NCI-H2196 (cell line): ENCODE measurements around the gene ZNF761.
"Not testable (repeated sequence)": the region's sequence is repeated elsewhere in the genome, so short reads cannot be mapped to it uniquely, and the experiment has no call there.

Experiments
- DNase-seq: peaks from one replicate; lab custom pipeline; 2025; ENCODE audit not compliant: unreplicated experiment; lab: John Stamatoyannopoulos, UW

Gene ZNF761

GRCh38 chr19:53455828-53456227 is 24.0 kb downstream of the ZNF761 start:
- no peak for DNase-seq

DNA sequence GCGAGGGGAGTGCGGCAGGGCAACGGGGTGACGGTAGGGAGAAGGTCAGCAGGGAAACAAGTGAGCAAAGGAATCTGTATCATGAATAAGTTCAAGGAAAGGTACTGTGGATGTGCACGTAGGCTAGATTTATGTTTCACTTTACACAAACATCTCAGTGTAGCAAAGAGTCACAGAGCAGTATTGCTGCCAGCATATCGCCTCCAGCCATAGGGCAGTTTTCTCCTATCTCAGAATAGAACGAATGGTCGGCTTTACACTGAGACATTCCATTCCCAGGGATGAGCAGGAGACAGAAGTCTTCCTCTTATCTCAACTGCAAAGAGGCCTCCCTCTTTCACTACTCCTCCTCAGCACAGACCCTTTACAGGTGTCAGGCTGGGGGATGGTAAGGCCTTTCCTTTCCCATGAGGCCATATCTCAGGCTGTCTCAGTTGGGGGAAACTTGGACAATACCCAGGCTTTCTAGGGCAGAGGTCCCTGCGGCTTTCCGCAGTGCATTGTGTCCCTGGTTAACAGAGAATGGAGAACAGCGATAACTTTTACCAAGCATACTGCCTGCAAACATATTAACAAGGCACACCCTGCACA is 28.4 kb downstream of the ZNF761 start:
- DNase-seq: not testable (repeated sequence)

GRCh38 chr19:53461866-53462265 is 30.1 kb downstream of the ZNF761 start:
- DNase-seq: no peak

- DNase-seq: no peak
Observed at GRCh38 chr19:53462861-53463260, 31.1 kb downstream of the ZNF761 start.

GRCh38 chr19:53463263-53463662 is 31.5 kb downstream of the ZNF761 start:
- DNase-seq: no peak

GRCh38 chr19:53466726-53467484 is 35.1 kb downstream of the ZNF761 start:
- DNase-seq: no peak

DNA sequence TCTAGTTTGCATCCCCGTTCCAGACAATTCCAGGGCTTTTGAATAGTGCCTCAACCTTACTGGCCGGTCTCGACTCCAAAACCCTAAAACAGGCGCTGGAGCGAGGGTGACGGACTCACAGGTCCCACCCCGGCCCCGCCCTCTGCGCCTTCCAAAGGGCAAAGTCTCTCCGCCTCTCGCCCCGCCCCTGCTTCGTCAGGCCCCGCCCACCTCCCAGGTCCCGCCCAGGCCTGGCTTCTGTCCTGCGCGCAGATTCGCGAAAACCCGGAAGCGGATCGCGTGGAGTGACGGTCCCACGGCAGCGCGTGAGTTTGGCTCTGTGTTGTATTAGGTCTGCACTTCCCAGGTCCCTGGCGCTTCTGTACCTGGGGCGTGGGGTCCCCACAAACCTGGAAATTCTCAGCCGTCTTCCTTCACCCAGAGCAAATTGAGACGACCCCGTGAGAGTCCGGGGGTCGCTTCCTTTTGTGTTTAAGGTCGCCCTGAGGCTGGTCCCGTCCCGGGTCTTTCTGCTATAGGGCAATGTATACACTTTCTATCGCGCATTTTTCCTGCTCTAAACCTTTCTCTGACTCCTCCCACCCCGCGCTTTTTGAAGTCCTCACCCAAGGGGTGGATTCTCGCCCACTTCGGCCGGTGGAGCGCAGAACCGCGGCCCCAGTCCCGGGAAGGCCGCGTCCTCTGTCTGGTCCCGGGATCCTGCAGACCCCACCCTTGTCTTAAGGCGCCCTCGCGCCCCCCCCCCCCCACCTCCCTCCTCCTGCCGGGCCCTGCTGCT is 35.9 kb downstream of the ZNF761 start, which contains the start of gene ZNF813:
TSS of gene ZNF813 (plus strand) at position 249 of the 778 bp plus-strand sequence. CDS start 16,090 bp downstream, outside the sequence.
- DNase-seq: peak; percentile 72

- DNase-seq: not testable (repeated sequence)
Observed at GRCh38 chr19:53468628-53469027, 36.8 kb downstream of the ZNF761 start.

GRCh38 chr19:53471916-53472315 is 40.1 kb downstream of the ZNF761 start:
- no peak for DNase-seq

GRCh38 chr19:53474832-53475231 is 43.0 kb downstream of the ZNF761 start:
- not testable (repeated sequence) for DNase-seq

GRCh38 chr19:53475470-53475869 is 43.7 kb downstream of the ZNF761 start:
- DNase-seq: not testable (repeated sequence)

DNA sequence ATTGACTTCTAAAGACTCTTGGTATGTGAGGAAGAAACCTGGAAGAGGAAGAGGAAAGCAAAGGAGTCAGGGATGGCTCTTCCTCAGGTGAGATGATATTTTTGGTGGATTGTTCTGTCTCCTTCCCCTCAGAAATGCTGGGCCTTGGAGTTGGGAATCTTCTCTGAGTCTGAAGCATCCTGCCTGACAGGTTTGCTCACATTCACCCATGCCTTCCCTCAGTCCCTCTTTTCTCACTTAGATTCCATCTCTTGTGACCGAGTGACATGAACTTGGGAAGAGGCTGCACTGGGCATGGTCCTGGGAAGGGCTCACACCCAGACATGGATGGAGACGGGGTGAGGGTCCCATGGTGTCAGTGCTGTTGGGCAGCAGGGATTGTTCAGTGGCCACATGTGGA is 52.0 kb downstream of the ZNF761 start:
- not testable (repeated sequence) for DNase-seq

DNA sequence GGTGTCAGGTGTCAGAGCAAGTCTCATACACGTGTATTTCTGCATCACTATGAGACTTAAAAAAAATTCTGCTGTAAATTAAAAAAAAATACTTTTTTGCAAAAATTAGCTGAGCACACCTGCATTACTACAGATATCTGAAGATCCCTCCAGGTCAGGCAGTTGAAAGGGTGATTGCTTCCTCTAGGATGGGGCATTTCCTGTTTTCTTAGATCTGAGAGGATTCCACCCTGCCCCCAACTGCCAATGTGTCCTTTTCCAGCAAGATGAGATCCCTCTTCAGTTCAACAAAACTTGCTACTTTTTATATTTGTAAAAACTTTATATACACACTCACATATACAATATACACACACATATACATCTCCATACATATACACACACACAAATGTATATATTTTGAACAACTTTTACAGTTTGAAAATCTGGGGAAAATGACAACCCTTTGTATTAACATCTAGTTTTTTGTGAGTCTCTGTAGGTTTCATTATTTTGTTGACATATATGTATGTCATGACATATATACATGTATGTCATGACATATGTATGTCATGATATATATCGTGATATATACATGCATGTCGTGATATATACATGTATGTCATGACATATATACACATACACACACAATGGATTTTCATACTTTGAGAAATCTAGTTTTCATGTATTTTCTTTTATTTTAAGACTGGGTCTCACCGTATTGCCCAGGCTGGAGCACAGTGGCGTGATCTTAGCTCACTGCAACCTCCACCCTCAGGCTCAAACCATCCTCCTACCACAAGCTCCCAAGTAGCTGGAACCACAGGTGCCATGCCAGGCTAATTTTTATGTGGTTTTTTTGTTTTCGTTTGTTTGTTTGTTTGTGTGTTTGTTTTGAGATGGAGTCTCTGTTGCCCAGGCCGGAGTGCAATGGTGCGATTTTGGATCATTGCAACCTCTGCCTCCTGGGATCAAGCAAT is 53.5 kb downstream of the ZNF761 start:
- no peak for DNase-seq

DNA sequence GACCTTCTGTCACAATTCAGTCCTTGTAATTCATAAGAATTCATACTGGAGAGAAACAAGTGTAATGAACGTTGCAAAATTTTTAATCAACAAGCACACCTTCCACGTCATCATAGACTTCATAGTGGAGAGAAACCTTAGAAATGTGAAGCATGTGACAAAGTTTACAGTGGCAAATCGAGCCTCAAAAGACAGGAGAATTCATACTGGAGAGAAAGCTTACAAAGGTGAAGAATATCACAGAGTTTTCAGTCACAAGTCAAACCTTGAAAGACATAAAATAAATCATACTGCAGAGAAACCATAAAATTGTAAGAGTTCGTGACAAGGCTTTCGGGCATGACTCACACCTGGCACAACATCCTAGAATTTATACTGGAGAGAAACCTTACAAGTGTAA is 60.4 kb downstream of the ZNF761 start:
- DNase-seq: no peak

GRCh38 chr19:53497311-53498023 is 65.7 kb downstream of the ZNF761 start:
- not testable (repeated sequence) for DNase-seq

GRCh38 chr19:53498024-53498395 is 66.2 kb downstream of the ZNF761 start:
- DNase-seq: not testable (repeated sequence)

GRCh38 chr19:53503151-53503550 is 71.4 kb downstream of the ZNF761 start:
- not testable (repeated sequence) for DNase-seq

GRCh38 chr19:53503671-53504364 is 72.0 kb downstream of the ZNF761 start:
- DNase-seq: not testable (repeated sequence)

- not testable (repeated sequence) for DNase-seq
Observed at GRCh38 chr19:53504365-53504703, 72.5 kb downstream of the ZNF761 start.
